K562 (cell line): ENCODE measurements around the gene GALNT5. TPM values are rescaled to one million over a fixed set of nuclear protein-coding genes. Genes with fewer than 3 reads are reported as not detected.

ENCODE experiments used
- ADNP ChIP-seq: fragments of 200-800 bp; sonication (Bioruptor generic); IDR thresholded peaks from 2 replicates; pipeline ENCODE4 v1.6.1; 2016; ENCODE audit warnings: missing genetic modification characterization, missing compliant biosample characterization
- CHD1 ChIP-seq: fragments of 200-600 bp; sonication (generic); IDR thresholded peaks from one replicate; pipeline ENCODE4 v1.6.1; 2012; ENCODE audit warnings: mild to moderate bottlenecking, moderate library complexity, low read length, inconsistent platforms
- HDGF ChIP-seq: fragments of 450-650 bp; IDR thresholded peaks from 2 replicates; pipeline ENCODE4 v1.6.1; 2016
- HMGN3 ChIP-seq: IDR thresholded peaks from 2 replicates; pipeline ENCODE4 v1.6.1; 2011; ENCODE audit warnings: borderline replicate concordance, low read depth, mild to moderate bottlenecking, mixed read lengths, low read length; ENCODE audit not compliant: insufficient read length; ENCODE audit errors: extremely low read depth
- MAZ ChIP-seq, 2 experiments: fragments of 450-650 bp in 1 of 2; sonication (generic) in 1 of 2; formaldehyde crosslinking; IDR thresholded peaks in 1 of 2; conservative IDR thresholded peaks in 1 of 2; 2 replicates each; pipeline versions ENCODE4 v1.4.0 to v1.5.0; 2020; ENCODE audit warnings: mild to moderate bottlenecking in 1 of 2, missing genetic modification reagents in 1 of 2
- MCM7 ChIP-seq, 2 experiments: fragments of 450-650 bp; IDR thresholded peaks; 2 replicates each; pipeline ENCODE4 v1.6.1; 2016 to 2018
- PCBP2 ChIP-seq: fragments of 200-400 bp; formaldehyde crosslinking; IDR thresholded peaks from 2 replicates; pipeline ENCODE4 v1.6.1; 2018; ENCODE audit warnings: low read length, low read depth, mild to moderate bottlenecking, moderate library complexity; ENCODE audit not compliant: poor library complexity, severe bottlenecking
- POLR2A ChIP-seq: fragments of 450-650 bp; conservative IDR thresholded peaks from 2 replicates; pipeline ENCODE4 v1.6.1; 2016
- POLR3A ChIP-seq: IDR thresholded peaks from 2 replicates; pipeline ENCODE4 v1.6.1; 2011; ENCODE audit warnings: borderline replicate concordance, mild to moderate bottlenecking, moderate library complexity; ENCODE audit not compliant: insufficient read length, insufficient read depth; ENCODE audit errors: extremely low read depth
- RAD21 ChIP-seq, 2 experiments: fragments of 250-450 bp in 1 of 2; fragments of 450-650 bp in 1 of 2; sonication (Bioruptor Pico) in 1 of 2; formaldehyde crosslinking in 1 of 2; IDR thresholded peaks in 1 of 2; conservative IDR thresholded peaks in 1 of 2; 2 replicates each; pipeline versions ENCODE4 v1.4.0 to v1.8.0; 2020 to 2022; ENCODE audit warnings: mild to moderate bottlenecking in 2 of 2, moderate library complexity in 1 of 2
- RBM22 ChIP-seq: fragments of 200-400 bp; formaldehyde crosslinking; IDR thresholded peaks from 2 replicates; pipeline ENCODE4 v1.6.1; 2018; ENCODE audit warnings: low read length, low read depth; ENCODE audit not compliant: poor library complexity, severe bottlenecking
- SAP30 ChIP-seq: fragments of 200-600 bp; sonication (generic); IDR thresholded peaks from 2 replicates; pipeline ENCODE4 v1.6.1; 2012; ENCODE audit warnings: borderline replicate concordance, low read depth, mild to moderate bottlenecking, moderate library complexity, low read length, control low read depth, inconsistent platforms; ENCODE audit not compliant: insufficient read depth, poor library complexity, severe bottlenecking
- SP1 ChIP-seq: sonication (generic); formaldehyde crosslinking; IDR thresholded peaks from 2 replicates; pipeline ENCODE4 v1.8.1; 2022; ENCODE audit warnings: mild to moderate bottlenecking, missing genetic modification reagents
- SRSF9 ChIP-seq: fragments of 200-400 bp; formaldehyde crosslinking; IDR thresholded peaks from 2 replicates; pipeline ENCODE4 v1.6.1; 2017; ENCODE audit warnings: low read depth, low read length, borderline replicate concordance
- ZNF311 ChIP-seq: fragments of 250-450 bp; sonication (Bioruptor Pico); IDR thresholded peaks from 2 replicates; pipeline ENCODE4 v1.4.0; 2020; ENCODE audit warnings: mild to moderate bottlenecking, moderate library complexity
- ZNF347 ChIP-seq: fragments of 450-650 bp; formaldehyde crosslinking; IDR thresholded peaks from 2 replicates; pipeline ENCODE4 v1.4.0; 2020; ENCODE audit warnings: low read depth, mild to moderate bottlenecking, moderate library complexity
- polyA plus RNA-seq, 8 experiments: library from polyadenylated mRNA; depleted of rRNA in 4 of 8; stranded (reverse) in 5 of 8; unstranded in 3 of 8; fragments of >200 nt; fragmentation: Nextera tagmentation in 2 of 8; fragmentation: Illumina TruSeq in 1 of 8; extraction: Ambion mirVana in 2 of 8; extraction: Trizol in 1 of 8; gene quantifications; 2 replicates each; pipeline versions ENCODE4 v1.2.1 to v1.2.3, GENCODE V29; 2011 to 2014; ENCODE audit warnings: inconsistent platforms in 1 of 8, missing spikeins in 1 of 8
- total RNA-seq, 7 experiments: library from RNA; depleted of rRNA in 6 of 7; stranded (reverse); fragments of >200 nt in 6 of 7; fragmentation: Illumina TruSeq in 2 of 7; extraction: Trizol in 2 of 7; gene quantifications; 2 replicates each; pipeline versions ENCODE4 v1.2.1 to v1.2.3, GENCODE V29; 2011 to 2021; ENCODE audit warnings: low replicate concordance in 1 of 7
- TF ChIP-seq, protein P1 (sequence below): fragments of 250-450 bp; sonication (Bioruptor Pico); IDR thresholded peaks from 2 replicates; pipeline ENCODE4 v1.8.0; 2022; ENCODE audit warnings: inconsistent platforms, mild to moderate bottlenecking, moderate library complexity, borderline replicate concordance
- TF ChIP-seq, protein P2 (sequence below): IDR thresholded peaks from 2 replicates; pipeline ENCODE4 v1.6.1; 2011; ENCODE audit not compliant: insufficient read length; ENCODE audit errors: extremely low read depth
- TF ChIP-seq, protein P3 (sequence below): IDR thresholded peaks from 2 replicates; pipeline ENCODE4 v1.6.1; 2011; ENCODE audit warnings: borderline replicate concordance, low read depth, mild to moderate bottlenecking, moderate library complexity, low read length; ENCODE audit not compliant: insufficient read depth, poor library complexity, severe bottlenecking
- TF ChIP-seq, protein P4 (sequence below): conservative IDR thresholded peaks from 2 replicates; pipeline ENCODE4 v1.6.1; 2011; ENCODE audit warnings: low read depth, mild to moderate bottlenecking, low read length; ENCODE audit not compliant: control insufficient read depth

The GALNT5 gene
- total and polyA plus RNA-seq, 9 of the 15 experiments (the other 6 are each of a cell fraction or from before 2014, with no cell fraction given), result 21.6 to 73.0 (median 54.7) TPM

DNA sequence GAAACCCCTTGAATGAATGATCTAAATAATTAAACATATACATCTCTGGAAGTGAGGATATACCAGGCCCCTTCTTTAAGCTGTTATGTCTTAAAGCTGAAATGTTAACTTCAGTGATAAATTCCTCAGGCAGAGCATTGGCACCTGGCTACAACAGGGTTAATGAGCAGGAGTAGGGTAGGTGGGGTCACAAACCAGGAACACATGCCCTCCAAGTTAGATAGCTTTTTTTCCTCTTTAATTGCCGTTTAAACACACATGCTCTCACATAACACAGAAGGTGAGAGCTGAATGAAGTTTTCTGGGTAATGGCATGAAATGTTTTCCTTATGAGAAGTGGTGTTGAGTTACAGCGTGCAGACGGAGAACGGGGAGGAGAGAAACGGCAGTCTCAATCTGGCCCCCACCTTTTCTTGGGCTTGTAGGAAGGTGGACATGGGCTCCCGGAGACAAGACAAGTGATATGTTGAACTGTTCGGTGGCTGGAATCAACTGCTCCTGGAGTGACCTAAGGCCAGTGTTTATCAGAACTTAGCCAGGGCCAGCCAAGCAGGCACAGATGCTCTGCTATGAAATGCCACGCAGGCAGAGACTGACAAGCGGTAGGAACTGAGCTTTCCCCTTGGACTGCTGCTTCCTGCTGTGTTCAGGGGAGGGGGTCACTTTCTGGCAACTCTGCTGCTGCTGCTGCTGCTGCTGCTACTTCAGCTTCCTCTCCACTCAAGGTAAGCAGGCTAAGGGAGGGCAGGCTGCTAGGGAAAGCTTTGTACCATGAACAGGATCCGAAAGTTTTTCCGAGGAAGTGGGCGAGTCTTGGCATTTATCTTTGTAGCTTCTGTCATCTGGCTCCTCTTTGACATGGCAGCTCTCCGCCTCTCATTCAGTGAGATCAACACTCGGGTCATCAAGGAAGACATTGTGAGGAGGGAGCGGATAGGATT lies at the start of gene GALNT5 (continued):
- TF ChIP-seq HDGF (no peak; the same call in 1 of the 2 replicates), SP1 (peak; percentile 85), SAP30 (no peak), POLR2A (peak; percentile 90), CHD1 (peak; percentile 30), ADNP (tag) (no peak), HMGN3 (peak; percentile 24), PCBP2 (no peak), POLR3A (no peak), MCM7 (IDR thresholded peaks at IDR 0.05) (no peak), RBM22 (no peak), ZNF311 (CRISPR knock-in tag) (no peak), ZNF347 (CRISPR knock-in tag) (no peak), MAZ (CRISPR knock-in tag; conservative IDR thresholded peaks at IDR 0.05 in 1 of 2, IDR thresholded peaks at IDR 0.05 in 1 of 2) (peak; percentile 92 to 99), RAD21 (CRISPR knock-in tag; conservative IDR thresholded peaks at IDR 0.05 in 1 of 2, IDR thresholded peaks at IDR 0.05 in 1 of 2) (no peak), SRSF9 (no peak)
- TF ChIP-seq, protein P1, sequence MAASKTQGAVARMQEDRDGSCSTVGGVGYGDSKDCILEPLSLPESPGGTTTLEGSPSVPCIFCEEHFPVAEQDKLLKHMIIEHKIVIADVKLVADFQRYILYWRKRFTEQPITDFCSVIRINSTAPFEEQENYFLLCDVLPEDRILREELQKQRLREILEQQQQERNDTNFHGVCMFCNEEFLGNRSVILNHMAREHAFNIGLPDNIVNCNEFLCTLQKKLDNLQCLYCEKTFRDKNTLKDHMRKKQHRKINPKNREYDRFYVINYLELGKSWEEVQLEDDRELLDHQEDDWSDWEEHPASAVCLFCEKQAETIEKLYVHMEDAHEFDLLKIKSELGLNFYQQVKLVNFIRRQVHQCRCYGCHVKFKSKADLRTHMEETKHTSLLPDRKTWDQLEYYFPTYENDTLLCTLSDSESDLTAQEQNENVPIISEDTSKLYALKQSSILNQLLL, result no peak
- TF ChIP-seq, protein P2, sequence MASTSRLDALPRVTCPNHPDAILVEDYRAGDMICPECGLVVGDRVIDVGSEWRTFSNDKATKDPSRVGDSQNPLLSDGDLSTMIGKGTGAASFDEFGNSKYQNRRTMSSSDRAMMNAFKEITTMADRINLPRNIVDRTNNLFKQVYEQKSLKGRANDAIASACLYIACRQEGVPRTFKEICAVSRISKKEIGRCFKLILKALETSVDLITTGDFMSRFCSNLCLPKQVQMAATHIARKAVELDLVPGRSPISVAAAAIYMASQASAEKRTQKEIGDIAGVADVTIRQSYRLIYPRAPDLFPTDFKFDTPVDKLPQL, result peak; percentile 69
- TF ChIP-seq, protein P3, sequence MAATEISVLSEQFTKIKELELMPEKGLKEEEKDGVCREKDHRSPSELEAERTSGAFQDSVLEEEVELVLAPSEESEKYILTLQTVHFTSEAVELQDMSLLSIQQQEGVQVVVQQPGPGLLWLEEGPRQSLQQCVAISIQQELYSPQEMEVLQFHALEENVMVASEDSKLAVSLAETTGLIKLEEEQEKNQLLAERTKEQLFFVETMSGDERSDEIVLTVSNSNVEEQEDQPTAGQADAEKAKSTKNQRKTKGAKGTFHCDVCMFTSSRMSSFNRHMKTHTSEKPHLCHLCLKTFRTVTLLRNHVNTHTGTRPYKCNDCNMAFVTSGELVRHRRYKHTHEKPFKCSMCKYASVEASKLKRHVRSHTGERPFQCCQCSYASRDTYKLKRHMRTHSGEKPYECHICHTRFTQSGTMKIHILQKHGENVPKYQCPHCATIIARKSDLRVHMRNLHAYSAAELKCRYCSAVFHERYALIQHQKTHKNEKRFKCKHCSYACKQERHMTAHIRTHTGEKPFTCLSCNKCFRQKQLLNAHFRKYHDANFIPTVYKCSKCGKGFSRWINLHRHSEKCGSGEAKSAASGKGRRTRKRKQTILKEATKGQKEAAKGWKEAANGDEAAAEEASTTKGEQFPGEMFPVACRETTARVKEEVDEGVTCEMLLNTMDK, result no peak
- TF ChIP-seq, protein P4, sequence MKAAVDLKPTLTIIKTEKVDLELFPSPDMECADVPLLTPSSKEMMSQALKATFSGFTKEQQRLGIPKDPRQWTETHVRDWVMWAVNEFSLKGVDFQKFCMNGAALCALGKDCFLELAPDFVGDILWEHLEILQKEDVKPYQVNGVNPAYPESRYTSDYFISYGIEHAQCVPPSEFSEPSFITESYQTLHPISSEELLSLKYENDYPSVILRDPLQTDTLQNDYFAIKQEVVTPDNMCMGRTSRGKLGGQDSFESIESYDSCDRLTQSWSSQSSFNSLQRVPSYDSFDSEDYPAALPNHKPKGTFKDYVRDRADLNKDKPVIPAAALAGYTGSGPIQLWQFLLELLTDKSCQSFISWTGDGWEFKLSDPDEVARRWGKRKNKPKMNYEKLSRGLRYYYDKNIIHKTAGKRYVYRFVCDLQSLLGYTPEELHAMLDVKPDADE, result no peak
